DMS 273 (cell line): ENCODE data around the gene KCNE4.

Source experiments
- DNase-seq: peaks from one replicate; lab custom pipeline; 2025; ENCODE audit not compliant: unreplicated experiment; lab: John Stamatoyannopoulos, UW

Gene KCNE4

DNA sequence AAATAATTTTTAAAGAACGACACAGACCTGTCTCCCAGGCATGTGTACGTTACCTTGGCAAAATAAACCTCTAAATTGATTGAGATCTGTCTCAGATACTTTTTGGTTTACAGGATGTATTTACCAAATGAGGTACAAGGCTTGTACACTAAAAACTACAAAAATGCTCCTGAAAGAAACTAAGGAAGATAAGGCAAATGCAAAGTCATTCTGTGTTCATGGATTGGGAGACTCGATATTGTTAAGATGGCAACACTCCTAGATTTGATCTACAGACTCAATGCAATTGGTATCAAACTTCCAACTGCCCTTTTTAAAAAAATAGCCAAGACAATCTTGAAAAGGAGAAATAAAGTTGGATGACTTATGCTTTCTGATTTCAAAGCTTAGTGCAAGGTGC, 11.5 kb upstream of the KCNE4 start:
- no peak for DNase-seq

GRCh38 chr2:223041527-223042109, 10.4 kb upstream of the KCNE4 start:
- DNase-seq = peak; percentile 61

GRCh38 chr2:223042284-223042683, 9.7 kb upstream of the KCNE4 start:
- no peak for DNase-seq

DNA sequence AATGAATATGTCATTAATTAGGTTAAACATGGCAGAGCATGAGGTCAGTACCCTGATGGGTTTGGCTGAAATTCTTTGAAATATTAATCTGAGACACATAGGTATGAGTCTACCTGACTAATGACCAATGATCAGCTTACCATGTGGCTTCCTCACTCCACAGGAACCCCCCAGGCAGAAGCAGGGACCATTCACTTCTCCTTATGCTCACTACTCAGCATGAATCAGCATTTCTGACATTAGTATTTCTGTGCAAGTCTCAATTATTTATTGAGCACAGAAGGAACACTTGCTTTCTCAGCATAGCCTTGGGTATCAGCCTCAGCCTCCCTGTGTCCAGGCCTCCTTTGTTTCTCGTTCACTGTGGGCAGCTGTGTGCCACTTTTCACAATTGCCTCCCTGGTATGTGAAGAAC, 9.3 kb upstream of the KCNE4 start:
- DNase-seq = no peak

- DNase-seq = no peak
Measured at GRCh38 chr2:223043164-223043941, 8.6 kb upstream of the KCNE4 start.

- no peak for DNase-seq
Measured at GRCh38 chr2:223044092-223044836, 7.7 kb upstream of the KCNE4 start.

DNA sequence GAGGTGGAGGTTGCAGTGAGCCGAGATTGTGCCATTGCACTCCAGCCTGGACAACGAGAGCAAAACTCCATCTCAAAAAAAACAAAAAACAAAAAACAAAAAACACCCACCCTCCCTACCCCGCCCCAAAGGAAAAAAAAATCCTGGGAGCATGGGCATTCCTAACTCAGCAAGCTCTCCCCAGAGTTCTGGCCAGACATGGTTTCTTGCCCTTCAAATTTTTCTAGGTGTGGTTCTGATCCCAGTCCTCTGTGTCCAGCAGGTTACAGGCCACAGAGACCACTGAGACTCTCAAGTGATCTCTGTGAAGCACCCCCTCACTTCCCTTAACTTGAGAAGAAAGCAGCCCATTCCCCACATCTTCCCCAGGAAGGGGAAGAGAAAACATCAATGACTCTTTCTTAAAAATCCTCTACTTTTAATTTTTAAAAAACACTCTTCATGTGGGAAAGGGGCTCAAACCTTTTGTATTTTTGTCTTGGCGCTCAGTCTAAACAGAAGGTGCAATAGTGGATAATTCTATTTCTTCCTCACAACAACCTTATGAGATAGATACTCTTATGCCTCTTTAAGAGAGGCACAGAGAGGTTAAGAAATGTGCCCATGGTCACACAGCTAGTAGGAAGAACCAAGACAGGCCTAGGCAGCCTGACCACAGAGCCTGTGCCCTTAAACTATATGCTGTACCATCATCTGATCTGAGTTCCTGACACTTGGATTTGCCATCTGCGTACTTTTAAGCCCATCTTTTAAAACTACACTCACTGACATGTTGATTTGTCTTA, 6.9 kb upstream of the KCNE4 start:
- no peak for DNase-seq

GRCh38 chr2:223046470-223047040, 5.4 kb upstream of the KCNE4 start:
- no peak for DNase-seq

GRCh38 chr2:223047260-223047761, 4.7 kb upstream of the KCNE4 start:
- DNase-seq = no peak

- DNase-seq = no peak
Measured at GRCh38 chr2:223048519-223048918, 3.5 kb upstream of the KCNE4 start.

- no peak for DNase-seq
Measured at GRCh38 chr2:223049356-223049755, 2.6 kb upstream of the KCNE4 start.

GRCh38 chr2:223050188-223050587, 1.8 kb upstream of the KCNE4 start:
- no peak for DNase-seq

GRCh38 chr2:223050900-223051504, 988 bp upstream of the KCNE4 start:
- DNase-seq = no peak

DNA sequence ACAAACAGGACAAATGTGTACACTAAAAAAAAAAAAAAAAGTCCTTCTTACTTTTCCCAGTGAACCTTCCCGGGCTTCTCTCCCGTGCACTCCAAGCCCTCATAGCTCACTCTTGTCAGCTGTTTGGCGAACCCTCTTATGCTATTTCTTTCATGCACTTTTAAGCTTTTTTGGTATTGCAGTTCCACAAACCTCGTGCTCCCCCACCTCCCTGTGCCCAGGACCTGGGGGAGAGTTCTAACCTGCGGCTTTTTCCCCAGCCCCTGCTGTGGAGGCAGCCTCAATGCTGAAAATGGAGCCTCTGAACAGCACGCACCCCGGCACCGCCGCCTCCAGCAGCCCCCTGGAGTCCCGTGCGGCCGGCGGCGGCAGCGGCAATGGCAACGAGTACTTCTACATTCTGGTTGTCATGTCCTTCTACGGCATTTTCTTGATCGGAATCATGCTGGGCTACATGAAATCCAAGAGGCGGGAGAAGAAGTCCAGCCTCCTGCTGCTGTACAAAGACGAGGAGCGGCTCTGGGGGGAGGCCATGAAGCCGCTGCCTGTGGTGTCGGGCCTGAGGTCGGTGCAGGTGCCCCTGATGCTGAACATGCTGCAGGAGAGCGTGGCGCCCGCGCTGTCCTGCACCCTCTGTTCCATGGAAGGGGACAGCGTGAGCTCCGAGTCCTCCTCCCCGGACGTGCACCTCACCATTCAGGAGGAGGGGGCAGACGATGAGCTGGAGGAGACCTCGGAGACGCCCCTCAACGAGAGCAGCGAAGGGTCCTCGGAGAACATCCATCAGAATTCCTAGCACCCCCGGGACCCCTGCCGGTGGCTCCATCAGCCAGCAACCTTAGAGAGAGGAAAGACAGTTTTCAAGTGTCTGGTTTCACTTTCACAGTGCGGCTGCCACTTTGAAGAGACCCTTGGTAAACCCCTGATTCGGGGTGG, 826 bp downstream of the KCNE4 start:
- DNase-seq = no peak

GRCh38 chr2:223053484-223054192, 1.6 kb downstream of the KCNE4 start:
- DNase-seq = no peak

DNA sequence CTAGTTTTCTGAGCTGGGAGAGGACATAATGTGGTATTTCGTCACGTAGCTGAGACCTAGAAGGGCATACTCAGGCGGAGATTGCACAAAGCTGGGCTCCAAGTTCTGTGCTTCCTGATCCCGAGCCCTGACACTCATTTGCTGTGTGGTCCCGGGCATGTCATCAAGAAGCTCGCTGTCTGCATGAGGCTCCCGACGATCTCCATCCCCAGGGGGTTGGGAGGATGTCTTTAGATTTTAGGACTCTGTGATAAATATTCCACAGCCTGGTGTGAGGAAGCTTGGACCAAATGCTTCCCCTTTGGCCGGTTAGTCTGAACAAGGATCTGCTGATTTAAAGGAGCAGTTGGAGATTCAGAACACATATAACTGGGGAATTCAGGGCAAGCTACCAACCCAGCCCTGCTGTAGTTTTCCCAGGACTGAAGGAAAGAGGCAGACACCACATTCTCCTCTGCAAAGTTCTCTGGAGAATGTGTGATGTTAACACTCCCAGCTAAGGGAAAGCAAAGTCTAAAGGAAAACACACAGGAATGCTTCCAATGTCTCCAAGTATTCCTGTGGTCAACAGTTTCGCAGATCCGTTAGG, 2.3 kb downstream of the KCNE4 start:
- DNase-seq = no peak

DNA sequence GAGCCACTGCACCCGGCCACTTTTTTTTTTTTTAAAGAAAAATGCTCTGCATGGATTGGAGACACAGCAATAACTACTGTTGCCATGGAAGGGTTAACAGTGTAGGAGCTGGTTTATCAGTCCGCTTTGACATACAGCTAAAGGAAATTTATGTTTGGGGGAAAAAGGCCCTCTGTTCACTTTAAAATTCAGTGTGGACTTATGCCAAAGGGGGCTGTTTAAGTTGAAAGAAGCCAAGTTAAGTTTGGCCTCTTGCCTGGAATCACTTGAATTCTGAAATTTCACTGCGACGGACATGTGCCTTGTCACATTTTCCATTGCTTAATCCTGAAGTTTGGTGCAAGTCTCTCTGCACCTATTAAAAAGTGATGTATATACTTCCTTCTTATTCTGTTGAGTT, 3.1 kb downstream of the KCNE4 start:
- peak; percentile 69 for DNase-seq

DNA sequence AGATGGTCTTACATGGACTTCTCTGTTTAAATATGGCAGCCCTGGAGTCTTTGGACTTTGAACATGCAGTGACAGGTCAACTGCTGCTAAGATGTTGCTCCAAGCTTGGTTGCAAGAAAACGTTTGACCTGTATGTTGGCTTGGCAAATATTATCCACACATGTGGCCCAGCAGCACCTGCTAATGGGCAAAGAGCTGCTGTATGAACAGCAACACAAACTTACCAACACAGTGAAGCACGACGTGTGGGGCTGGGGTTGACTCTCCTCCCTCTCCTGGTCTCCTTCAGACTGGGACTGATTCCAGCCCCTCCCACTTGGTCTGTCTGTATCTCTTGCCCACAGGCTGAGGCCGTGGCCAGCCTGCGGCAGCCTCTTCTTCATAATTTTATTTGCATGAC, 3.8 kb downstream of the KCNE4 start:
- DNase-seq = no peak
